ENCODE results near the gene AURKA.

AURKA gene

DNA sequence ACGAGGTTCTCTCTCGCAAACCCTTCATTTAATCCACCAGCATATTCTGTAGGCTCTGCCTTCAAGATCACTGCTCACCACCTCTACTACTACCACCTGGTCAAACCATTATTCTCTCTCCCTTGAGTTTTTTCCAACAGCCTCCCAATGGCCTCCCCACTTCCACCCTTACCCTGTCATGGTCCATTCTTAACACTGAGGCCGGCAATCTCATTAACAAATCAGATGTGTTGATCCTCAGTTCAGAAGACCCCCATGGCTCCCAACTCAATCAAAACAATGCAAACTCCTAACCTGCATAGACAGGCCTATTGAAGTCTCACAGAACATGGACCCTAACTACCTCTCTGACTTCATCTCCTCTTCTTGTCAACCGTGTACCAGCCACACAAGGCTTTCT lies 2.2 kb downstream of the AURKA start:
- no peak for FAIRE-seq

DNA sequence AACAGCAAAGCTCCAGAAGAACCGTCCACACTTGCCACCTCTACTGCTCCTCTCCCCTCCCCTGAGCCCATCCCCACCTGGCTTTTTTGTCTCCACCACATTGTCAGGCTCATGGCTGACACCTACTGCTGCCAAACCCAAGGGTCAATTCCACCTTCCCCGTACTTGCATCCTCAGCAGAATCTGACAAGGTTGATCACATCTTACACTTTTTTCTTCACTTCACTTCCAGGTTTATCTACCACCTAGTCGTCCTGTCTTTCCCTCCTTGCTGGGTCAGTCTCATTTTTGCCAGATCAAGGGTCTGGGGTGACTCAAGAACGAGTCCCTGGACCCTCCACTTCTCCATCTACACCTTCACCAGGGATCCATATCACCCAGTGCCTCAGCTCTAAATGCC lies 3.1 kb downstream of the AURKA start:
- FAIRE-seq = no peak

DNA sequence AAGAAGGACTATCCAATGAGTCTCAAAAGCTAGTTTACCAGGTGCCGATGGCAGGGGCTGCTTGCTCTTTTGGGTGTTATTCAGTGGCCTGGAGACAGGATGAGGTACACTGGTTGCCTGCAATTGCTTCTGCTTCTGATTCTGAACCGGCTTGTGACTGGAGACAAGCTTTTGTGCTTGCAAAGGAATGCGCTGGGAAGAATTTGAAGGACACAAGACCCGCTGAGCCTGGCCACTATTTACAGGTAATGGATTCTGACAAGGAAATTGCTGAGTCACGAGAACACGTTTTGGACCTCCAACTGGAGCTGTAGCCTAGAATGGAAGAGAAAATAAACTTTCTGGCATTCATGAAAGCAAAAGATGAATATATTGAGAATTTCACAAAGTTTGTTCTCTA lies 5.8 kb downstream of the AURKA start:
- no peak for FAIRE-seq

DNA sequence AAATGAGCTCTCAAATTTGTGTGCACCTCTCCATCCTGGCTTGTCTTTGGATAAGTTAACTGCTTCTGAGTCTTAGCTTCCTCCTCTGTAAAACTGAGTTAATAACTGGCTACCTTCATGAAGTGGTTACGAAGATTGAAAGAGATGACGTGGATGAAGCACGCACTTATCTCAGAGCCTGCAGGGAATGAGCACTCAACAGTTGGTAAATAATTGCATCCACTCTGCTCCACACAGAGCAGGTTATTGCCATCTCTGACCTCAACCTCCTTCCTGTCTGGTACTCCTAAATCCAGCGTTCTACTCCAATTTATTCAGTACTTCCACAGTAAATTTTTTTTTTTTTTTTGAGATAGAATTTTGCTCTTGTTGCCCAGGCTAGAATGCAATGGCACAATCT lies 6.9 kb downstream of the AURKA start:
- FAIRE-seq = no peak

- FAIRE-seq = no peak
These were observed 8.7 kb downstream of the AURKA start for GRCh38 chr20:56383334-56383733.

GRCh38 chr20:56382696-56383095 lies 9.3 kb downstream of the AURKA start:
- no peak for FAIRE-seq

DNA sequence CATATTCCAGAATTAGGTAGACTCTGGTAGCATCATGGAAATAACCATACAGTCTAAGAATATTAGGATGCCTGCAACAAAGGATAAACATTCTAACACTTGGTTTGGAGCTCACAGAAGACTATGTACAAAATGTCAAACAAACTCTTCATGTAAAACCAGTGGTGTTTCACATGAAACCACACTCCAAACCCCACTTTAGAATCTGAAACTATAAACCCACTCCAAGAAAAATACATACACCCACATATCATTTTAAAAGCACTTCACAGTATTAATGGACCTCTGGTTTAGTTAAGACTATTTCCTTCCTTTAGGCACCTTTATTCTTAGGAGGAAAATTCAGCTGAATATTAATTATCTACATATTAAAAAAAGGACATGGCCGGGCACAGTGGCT lies 10.5 kb downstream of the AURKA start:
- no peak for FAIRE-seq

DNA sequence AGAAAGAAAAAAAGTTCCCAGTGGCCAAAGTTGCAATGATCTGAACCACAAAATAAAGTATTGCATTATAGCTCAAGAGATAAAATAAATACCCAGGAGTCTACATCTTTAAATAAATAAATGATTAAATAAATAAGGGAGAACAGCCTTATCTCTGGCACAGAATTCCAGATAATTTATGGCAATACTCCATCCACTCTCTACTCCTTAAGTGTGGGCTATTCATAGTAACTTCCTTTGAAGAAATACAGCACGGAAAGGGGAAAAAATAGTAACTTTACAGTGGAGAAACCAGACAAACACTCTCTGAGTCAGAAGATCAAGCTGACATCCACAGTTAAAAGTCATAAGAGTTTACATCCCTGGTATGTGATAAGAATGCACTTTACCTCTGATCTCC lies 11.6 kb downstream of the AURKA start:
- no peak for FAIRE-seq

GRCh38 chr20:56378386-56378785 lies 13.6 kb downstream of the AURKA start:
- FAIRE-seq = no peak

DNA sequence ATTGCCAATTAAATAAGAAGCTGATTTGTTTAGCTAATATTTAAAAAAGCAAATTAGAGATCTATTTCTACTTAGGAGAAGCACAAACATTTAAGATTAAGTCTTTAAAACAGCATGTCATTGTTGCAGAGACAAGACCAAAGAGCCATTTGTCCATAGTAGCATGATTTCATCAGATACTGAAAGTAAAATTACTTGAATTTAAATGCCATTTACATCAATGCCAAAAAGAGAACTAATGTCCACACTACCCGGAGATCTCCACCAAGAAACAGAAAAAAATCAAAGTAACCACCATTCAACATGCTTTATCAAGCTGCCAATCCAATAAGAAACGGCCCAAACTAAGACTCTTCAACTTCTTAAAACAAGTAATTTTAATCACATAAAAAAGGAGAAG lies 15.7 kb downstream of the AURKA start:
- FAIRE-seq = no peak

DNA sequence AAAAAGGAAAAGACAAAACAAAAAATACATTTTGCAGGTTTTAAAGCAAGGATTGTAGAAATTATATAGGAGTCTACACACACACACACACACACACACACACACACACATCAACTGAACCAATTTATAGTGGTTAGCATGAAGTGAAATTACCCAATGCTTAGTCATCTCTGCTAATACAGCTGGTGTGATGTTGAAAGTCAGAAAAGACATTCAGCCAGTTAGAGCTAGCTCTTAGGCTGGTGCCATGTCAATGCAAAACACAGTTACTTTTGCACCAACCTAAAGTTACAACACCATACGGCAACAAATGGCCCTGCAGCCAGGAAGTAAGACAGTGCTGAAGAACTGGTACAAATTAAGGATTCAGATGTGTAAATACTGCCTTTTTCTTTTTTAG lies 18.1 kb downstream of the AURKA start:
- no peak for FAIRE-seq

GRCh38 chr20:56372850-56373249 lies 19.2 kb downstream of the AURKA start:
- no peak for FAIRE-seq

DNA sequence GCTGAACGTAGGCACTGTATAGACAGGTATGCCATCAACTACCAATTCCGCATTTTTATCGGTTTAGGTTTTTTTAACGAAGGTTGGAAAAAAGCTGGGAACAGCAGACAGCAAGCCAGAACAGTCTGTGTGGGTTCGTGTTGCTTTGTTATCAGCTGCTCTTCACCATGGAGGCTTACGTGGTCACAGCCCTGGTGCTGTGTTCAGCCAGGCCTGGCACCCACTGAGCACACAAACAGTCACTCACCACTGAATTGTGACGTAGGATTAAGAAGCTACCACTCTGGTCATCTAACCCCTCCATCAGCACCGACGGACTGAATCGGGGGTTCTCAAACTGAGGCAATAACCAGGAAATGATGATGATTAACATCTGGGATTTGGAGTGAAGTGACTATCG lies 20.0 kb downstream of the AURKA start:
- FAIRE-seq = no peak

GRCh38 chr20:56369179-56369578 lies 22.8 kb downstream of the AURKA start:
- FAIRE-seq = no peak

DNA sequence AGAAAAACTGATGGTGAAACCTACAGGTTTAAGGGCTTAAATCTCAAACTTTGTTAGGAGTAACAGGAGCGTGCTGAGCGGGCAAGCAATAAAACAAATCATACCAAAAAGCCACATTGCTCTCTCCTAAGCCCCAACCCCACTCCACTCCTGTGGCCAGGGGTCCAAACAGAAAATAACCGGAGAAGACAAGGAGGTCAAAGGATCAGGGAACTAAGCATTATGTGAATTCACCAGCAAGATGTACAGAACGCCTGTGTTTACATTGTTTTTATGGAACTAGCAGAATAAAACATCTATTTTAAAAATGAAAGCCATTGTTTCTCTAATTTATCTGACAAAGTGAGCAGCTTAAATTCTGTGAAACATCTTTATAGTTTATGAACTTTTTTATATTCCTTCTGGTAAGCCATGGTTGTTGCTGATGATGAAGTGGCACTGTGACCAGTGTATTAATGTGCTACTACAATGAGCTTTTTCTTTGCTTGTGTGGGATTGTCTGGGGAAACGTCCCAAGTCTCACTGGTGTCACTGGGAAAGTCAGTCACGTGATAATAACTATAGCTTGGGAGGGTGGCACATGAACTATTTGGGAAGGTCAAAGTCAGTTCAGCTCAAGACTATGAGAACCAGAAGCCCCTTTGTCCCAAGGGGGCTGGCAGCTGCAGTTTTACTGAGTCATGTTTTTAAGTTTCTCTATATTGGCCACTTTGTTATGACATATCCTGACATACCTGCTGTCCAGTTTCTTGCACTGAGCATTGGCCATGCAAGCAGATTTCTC lies 23.5 kb downstream of the AURKA start:
- no peak for FAIRE-seq

GRCh38 chr20:56363491-56363890 lies 28.5 kb downstream of the AURKA start:
- FAIRE-seq = no peak

DNA sequence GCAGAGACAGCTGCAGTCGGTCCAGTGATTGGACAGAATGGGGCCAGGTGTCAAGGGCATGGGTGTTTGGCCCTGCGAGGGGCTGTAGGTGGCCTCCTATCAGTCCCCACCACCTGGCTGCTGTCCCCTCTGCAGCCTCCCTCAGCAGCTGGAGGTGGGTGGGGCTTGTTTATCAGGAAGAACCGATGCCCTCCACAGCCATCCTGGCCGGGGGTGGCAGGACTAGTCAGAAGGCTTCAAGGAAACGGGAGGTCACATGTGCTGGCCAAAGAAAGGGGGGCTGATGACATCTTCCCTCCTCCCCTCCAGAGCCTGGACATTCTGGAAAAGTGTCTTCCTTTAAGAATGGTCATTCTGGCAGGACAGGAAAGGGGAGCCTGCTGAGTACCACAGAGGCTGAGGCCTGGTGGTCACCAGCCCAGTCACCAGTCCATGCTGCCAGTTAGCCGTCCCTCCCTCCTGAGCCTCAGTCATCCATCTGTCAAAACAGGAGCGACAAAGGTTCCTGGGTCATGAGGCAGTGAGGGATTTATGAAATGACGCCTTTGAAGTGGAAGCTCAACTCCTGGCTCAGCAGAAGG lies 29.1 kb downstream of the AURKA start:
- no peak for FAIRE-seq

GRCh38 chr20:56361900-56362299 lies 30.1 kb downstream of the AURKA start:
- no peak for FAIRE-seq

DNA sequence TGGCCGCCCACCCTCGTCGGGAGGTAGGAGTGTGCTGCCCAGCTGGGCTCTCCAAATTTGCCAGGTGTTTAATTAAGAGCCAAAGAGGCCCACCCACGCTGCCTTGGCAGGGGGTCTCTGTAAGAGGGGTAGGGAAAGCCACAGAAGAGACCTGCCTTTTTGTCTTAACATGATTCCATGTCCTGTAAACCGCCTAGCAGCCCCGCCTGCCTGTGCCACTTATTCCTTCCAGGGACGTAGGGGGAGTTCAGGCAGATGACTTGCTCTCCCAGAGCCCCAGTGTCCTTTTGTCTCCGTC lies 31.2 kb downstream of the AURKA start:
- no peak for FAIRE-seq

- no peak for FAIRE-seq
These were observed 31.7 kb downstream of the AURKA start for GRCh38 chr20:56360133-56360907.

GRCh38 chr20:56359212-56360132 lies 32.5 kb downstream of the AURKA start:
- FAIRE-seq = no peak

DNA sequence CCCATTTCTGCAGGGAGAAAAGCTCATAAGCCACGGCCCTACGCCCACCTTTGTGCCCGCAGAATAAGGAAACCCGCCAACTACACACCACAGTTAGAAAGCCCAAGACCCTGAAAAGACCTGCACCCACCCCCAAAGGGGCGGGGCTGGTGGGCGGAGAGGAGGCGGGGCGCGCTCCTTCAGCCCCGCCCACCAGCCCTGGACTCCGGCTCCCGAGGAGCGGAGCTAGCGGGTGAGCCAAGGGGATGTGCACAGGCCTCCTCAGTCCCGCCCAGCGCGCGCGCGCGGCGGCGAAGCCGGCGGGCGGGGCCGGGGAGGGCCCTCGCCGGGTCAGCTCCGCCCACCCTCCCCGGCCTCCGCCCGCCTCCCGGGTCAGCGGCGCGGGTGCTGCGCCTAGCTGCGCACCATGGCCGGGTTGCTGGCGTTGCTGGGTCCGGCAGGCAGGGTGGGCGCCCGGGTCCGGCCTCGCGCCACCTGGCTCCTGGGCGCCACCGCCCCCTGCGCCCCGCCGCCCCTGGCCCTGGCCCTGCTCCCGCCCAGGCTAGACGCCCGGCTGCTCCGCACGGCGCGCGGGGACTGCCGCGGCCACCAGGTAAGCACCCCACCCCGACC lies 33.3 kb downstream of the AURKA start, which contains the start of gene FAM210B:
TSS of gene FAM210B (plus strand) at position 375 of the 612 bp plus-strand sequence. CDS start at position 407, 32 bp downstream.
- no peak for FAIRE-seq

DNA sequence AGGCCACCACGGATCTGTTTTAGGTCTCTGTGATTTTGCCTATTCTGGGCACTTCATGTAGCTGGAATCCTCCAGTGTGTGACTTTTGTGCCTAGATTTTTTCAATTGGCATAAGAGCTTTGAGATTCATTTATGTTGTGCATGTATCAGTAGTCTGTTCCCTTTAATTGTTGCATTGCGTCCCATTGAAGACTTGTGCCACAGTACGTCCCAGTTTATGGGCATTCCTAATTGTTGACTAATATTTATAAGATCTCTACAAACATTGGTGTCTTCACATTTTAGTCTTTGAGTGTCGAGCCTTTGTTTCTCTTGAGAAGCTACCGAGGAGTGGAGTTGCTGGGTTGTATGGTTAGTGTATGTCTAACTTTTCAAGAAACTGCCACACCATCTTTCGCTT lies 33.9 kb downstream of the AURKA start:
- no peak for FAIRE-seq

All from endometrium (tissue), 2 donors.